ENCODE data around the gene SPN.
"Not testable (repeated sequence)": the region's sequence is repeated elsewhere in the genome, so short reads cannot be mapped to it uniquely, and the experiment has no call there.

SPN gene

GRCh38 chr16:29663016-29663806, at the start of gene SPN:
Gene SPN (plus strand): TSS chr16:29663247. CDS start chr16:29663729, 482 bp downstream.
- Histone ChIP-seq H3K9ac (ENCODE audit: low read depth, low read length) (no peak within 1 kb of the TSS), H3K9me3 (ENCODE audit: insufficient read depth, low read depth, low read length) (no peaks in the 10 kb centered on the region), H3K27ac (ENCODE audit: low read length) (no peak within 1 kb of the TSS), H3K36me3 (ENCODE audit: insufficient read depth, low read depth, low read length) (no peaks in the 10 kb centered on the region), H3K4me1 (ENCODE audit: insufficient read depth, low read length) (peaks cover 7% of the 10 kb centered on the region; the same call in 1 of the 2 replicates), H3K27me3 (ENCODE audit: insufficient read depth, low read length) (no peaks in the 10 kb centered on the region), H3K4me3 (ENCODE audit: low read length) (no peak within 1 kb of the TSS)

DNA sequence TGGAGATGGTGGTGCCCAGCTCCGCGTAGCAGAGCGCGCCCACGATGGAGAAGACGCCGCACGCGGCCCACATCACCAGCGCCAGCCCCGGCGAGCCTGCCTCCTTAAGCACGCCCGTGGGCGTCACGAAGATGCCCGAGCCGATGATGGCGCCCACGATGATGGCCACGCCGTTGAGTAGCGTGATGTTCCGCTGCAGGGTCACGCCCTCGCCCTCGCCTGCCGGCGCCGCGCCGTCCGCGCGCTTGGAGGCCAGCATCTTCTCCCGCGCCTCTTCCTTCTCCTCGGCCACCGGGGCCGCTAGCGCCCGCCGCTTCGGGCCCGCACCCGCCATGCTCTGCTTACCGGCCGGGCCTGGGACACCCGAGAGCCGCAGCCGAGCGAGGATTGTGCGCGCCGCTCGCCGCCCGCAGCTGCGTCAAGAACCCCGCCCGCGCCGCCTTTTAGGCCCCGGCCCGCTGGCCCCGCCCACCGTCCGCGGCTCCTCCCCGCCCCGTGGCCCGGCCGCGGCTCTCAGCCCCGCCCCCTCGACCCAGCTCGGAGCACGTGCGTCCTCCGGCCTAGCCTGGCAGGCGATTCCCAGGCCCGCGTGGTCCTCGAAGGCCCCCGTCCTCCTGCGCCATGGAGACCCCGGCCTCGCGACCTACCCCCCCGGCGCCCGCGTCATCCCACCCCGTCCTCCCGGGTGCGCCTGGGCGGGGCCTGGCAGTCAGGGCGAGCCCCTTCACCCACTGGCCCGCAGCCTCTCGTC, 49.6 kb upstream of the SPN start:
- not testable (repeated sequence) for H3K9me3 ChIP-seq (ENCODE audit: insufficient read depth, low read depth, low read length); H3K4me1 ChIP-seq (ENCODE audit: insufficient read depth, low read length); H3K27ac ChIP-seq (ENCODE audit: low read length); H3K27me3 ChIP-seq (ENCODE audit: insufficient read depth, low read length); H3K36me3 ChIP-seq (ENCODE audit: insufficient read depth, low read depth, low read length)
- peak overlapping the region; percentile 80; the same call in 1 of the 2 replicates for H3K9ac ChIP-seq (ENCODE audit: low read depth, low read length)
- H3K4me3 ChIP-seq (ENCODE audit: low read length), result peak overlapping the region; percentile 86

DNA sequence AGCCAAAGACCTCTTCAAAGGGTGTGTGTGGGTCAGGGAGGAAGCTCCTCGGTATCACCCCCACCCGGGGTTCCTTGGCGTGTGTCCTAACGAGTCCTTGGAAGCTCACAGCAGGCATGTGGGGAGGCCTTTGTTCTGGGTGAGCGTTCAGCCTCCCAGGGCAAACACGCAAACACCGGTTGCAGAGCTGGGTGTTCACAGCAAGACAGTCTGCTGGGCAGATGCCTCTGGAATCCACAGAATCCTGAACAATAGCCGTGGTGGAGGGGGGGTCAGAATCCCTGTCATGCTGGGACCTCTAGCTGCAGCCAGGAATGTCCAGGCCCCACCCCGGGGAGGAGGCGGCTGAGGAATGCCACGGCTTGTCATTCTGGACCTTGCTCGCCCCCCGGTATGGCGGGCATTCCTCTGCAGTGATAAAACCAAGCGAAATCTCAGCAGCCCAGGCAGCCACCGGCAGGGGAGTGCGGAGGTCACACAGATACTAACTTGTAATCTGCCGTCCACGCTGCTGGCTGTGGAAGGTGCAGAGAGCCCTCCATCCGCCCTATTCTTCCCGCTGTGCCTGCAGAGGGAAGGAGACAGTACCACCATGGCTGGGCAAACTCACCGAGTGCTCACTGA, 48.2 kb upstream of the SPN start:
- H3K27ac ChIP-seq (ENCODE audit: low read length); H3K9ac ChIP-seq (ENCODE audit: low read depth, low read length); H3K36me3 ChIP-seq (ENCODE audit: insufficient read depth, low read depth, low read length); H3K27me3 ChIP-seq (ENCODE audit: insufficient read depth, low read length); H3K4me1 ChIP-seq (ENCODE audit: insufficient read depth, low read length); H3K9me3 ChIP-seq (ENCODE audit: insufficient read depth, low read depth, low read length): not testable (repeated sequence)
- H3K4me3 ChIP-seq (ENCODE audit: low read length), result peak overlapping the region; percentile 23; the same call in 1 of the 2 replicates

DNA sequence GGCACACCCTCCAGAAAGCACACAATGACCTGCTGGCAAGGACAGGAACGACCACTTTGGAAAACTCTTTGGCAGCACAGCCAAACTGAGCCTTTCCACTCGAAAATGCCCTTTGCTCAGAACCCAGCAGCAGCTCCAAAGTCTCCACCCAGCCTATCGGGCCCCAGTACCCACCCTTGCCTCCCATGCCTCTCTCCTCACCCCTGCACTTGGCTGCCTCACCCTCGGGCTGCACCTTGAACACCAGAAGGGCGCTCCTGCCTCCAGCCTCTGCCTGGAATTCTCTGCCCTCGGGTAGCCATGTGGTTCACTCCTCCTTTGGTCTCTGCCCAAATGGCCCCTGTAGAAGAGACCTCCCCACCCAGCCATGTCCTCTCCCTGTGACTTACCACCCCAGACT, 46.9 kb upstream of the SPN start:
- not testable (repeated sequence) for H3K27me3 ChIP-seq (ENCODE audit: insufficient read depth, low read length); H3K4me1 ChIP-seq (ENCODE audit: insufficient read depth, low read length); H3K9ac ChIP-seq (ENCODE audit: low read depth, low read length); H3K9me3 ChIP-seq (ENCODE audit: insufficient read depth, low read depth, low read length); H3K4me3 ChIP-seq (ENCODE audit: low read length); H3K27ac ChIP-seq (ENCODE audit: low read length); H3K36me3 ChIP-seq (ENCODE audit: insufficient read depth, low read depth, low read length)

DNA sequence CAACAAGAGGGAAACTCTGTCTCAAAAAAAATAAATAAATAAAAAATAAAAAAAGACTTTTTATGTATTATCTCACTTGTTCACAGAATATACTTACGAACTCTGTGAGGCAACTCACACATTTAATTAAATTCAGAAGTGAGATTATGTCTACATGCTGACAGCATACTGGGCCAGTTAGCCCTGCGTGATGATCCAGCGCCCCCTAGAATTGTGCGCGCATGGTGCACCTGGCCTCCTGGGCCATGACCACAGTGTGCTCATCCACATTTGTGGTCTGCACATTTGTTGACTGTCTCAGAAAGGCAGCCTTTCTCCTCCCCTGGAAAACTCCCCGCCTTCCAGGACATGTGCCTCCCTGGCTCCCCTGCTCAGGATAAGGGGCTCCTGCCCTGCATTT, 42.5 kb upstream of the SPN start:
- H3K36me3 ChIP-seq (ENCODE audit: insufficient read depth, low read depth, low read length); H3K27ac ChIP-seq (ENCODE audit: low read length); H3K9me3 ChIP-seq (ENCODE audit: insufficient read depth, low read depth, low read length); H3K4me1 ChIP-seq (ENCODE audit: insufficient read depth, low read length); H3K9ac ChIP-seq (ENCODE audit: low read depth, low read length); H3K27me3 ChIP-seq (ENCODE audit: insufficient read depth, low read length); H3K4me3 ChIP-seq (ENCODE audit: low read length): not testable (repeated sequence)

- H3K27me3 ChIP-seq (ENCODE audit: insufficient read depth, low read length); H3K9me3 ChIP-seq (ENCODE audit: insufficient read depth, low read depth, low read length); H3K4me3 ChIP-seq (ENCODE audit: low read length); H3K9ac ChIP-seq (ENCODE audit: low read depth, low read length); H3K36me3 ChIP-seq (ENCODE audit: insufficient read depth, low read depth, low read length); H3K4me1 ChIP-seq (ENCODE audit: insufficient read depth, low read length); H3K27ac ChIP-seq (ENCODE audit: low read length): not testable (repeated sequence)
These were observed 40.3 kb upstream of the SPN start for GRCh38 chr16:29622738-29623137.

- H3K27me3 ChIP-seq (ENCODE audit: insufficient read depth, low read length); H3K9ac ChIP-seq (ENCODE audit: low read depth, low read length); H3K27ac ChIP-seq (ENCODE audit: low read length); H3K4me3 ChIP-seq (ENCODE audit: low read length); H3K4me1 ChIP-seq (ENCODE audit: insufficient read depth, low read length); H3K9me3 ChIP-seq (ENCODE audit: insufficient read depth, low read depth, low read length); H3K36me3 ChIP-seq (ENCODE audit: insufficient read depth, low read depth, low read length): not testable (repeated sequence)
These were observed 39.8 kb upstream of the SPN start for GRCh38 chr16:29623253-29623652.

- not testable (repeated sequence) for H3K9ac ChIP-seq (ENCODE audit: low read depth, low read length); H3K27ac ChIP-seq (ENCODE audit: low read length); H3K27me3 ChIP-seq (ENCODE audit: insufficient read depth, low read length); H3K4me3 ChIP-seq (ENCODE audit: low read length); H3K9me3 ChIP-seq (ENCODE audit: insufficient read depth, low read depth, low read length); H3K36me3 ChIP-seq (ENCODE audit: insufficient read depth, low read depth, low read length); H3K4me1 ChIP-seq (ENCODE audit: insufficient read depth, low read length)
These were observed 37.9 kb upstream of the SPN start for GRCh38 chr16:29625114-29625513.

DNA sequence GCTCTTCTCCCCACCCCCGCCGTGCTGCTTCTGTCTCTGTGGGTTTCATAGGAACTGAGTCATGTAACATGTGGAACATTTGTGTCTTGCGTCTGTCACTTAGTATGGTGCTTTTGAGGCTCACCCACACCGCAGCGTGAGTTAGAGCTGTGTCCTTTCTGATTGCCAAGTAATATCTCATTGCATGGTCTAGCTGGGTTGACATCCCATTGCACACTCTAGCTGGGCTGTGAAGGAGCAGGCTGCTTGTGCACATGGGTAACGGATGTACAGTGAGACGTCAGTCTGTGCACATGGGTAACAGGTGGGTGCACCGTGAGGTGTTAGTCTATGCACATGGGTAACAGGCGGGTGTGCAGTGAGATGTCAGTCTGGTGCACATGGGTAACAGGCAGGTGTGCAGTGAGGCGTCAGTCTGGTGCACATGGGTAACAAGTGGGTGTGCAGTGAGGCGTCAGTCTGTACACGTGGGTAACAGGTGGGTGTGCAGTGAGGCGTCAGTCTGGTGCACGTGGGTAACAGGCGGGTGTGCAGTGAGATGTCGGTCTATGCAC, 36.2 kb upstream of the SPN start:
- H3K4me1 ChIP-seq (ENCODE audit: insufficient read depth, low read length); H3K4me3 ChIP-seq (ENCODE audit: low read length); H3K9me3 ChIP-seq (ENCODE audit: insufficient read depth, low read depth, low read length); H3K9ac ChIP-seq (ENCODE audit: low read depth, low read length); H3K27me3 ChIP-seq (ENCODE audit: insufficient read depth, low read length); H3K36me3 ChIP-seq (ENCODE audit: insufficient read depth, low read depth, low read length); H3K27ac ChIP-seq (ENCODE audit: low read length): not testable (repeated sequence)

DNA sequence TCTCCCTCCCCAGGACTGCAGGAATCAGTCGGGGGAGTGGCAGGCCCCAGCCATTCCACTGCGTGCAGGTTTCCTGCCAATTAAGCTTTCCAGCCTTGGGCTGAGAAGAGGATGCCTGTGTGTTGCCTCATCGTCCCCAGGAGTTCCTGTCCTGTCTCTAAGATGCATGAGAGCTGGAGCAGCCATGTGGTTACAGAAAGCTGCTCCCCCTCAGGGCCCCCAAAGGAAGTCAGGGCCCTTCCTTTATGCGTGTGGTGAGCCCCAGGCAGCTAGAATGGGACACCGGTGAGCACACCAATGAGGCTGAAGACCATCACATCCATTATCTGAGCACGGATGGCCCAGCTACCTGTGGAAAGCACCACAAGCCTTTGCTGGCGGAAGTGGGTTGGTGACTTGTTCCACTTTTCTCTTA, 35.4 kb upstream of the SPN start:
- not testable (repeated sequence) for H3K4me3 ChIP-seq (ENCODE audit: low read length); H3K4me1 ChIP-seq (ENCODE audit: insufficient read depth, low read length); H3K36me3 ChIP-seq (ENCODE audit: insufficient read depth, low read depth, low read length); H3K27ac ChIP-seq (ENCODE audit: low read length); H3K27me3 ChIP-seq (ENCODE audit: insufficient read depth, low read length); H3K9ac ChIP-seq (ENCODE audit: low read depth, low read length); H3K9me3 ChIP-seq (ENCODE audit: insufficient read depth, low read depth, low read length)

- H3K9ac ChIP-seq (ENCODE audit: low read depth, low read length); H3K4me3 ChIP-seq (ENCODE audit: low read length); H3K27ac ChIP-seq (ENCODE audit: low read length); H3K4me1 ChIP-seq (ENCODE audit: insufficient read depth, low read length); H3K36me3 ChIP-seq (ENCODE audit: insufficient read depth, low read depth, low read length); H3K9me3 ChIP-seq (ENCODE audit: insufficient read depth, low read depth, low read length); H3K27me3 ChIP-seq (ENCODE audit: insufficient read depth, low read length): not testable (repeated sequence)
These were observed 34.3 kb upstream of the SPN start for GRCh38 chr16:29628707-29629106.

GRCh38 chr16:29629318-29629717, 33.7 kb upstream of the SPN start:
- not testable (repeated sequence) for H3K9me3 ChIP-seq (ENCODE audit: insufficient read depth, low read depth, low read length); H3K4me3 ChIP-seq (ENCODE audit: low read length); H3K27ac ChIP-seq (ENCODE audit: low read length); H3K36me3 ChIP-seq (ENCODE audit: insufficient read depth, low read depth, low read length); H3K9ac ChIP-seq (ENCODE audit: low read depth, low read length); H3K4me1 ChIP-seq (ENCODE audit: insufficient read depth, low read length); H3K27me3 ChIP-seq (ENCODE audit: insufficient read depth, low read length)
